ENCODE measurements around the gene EYA2.
A peak's percentile ranks its signal among the peaks of the same experiment; 100 is the strongest.
"Not testable (repeated sequence)": the region's sequence is repeated elsewhere in the genome, so short reads cannot be mapped to it uniquely, and the experiment has no call there.

The EYA2 gene

GRCh38 chr20:46960536-46960935 lies 65.9 kb downstream of the EYA2 start:
- Mint-ChIP-seq H3K9me3 (peaks cover 16% of the 10 kb centered on the region), H3K36me3 (ENCODE audit: low read depth) (peaks cover 3% of the 10 kb centered on the region)

GRCh38 chr20:46961968-46962367 lies 67.3 kb downstream of the EYA2 start:
- not testable (repeated sequence) for H3K27ac Mint-ChIP-seq
- peaks cover 11% of the 10 kb centered on the region for H3K9me3 Mint-ChIP-seq

More at GRCh38 chr20:46960536-46960935, 65.9 kb downstream of the EYA2 start:
- Mint-ChIP-seq H3K4me1 (peaks cover 29% of the 10 kb centered on the region), H3K27ac (no peak overlapping the region), H3K27me3 (ENCODE audit: low read depth) (peaks cover 5% of the 10 kb centered on the region), H3K4me3 (no peak overlapping the region)
- TF ChIP-seq CTCF (IDR thresholded peaks at IDR 0.05; ENCODE audit: unreplicated experiment in 3 of 3) = no peak

GRCh38 chr20:46962452-46963195 lies 68.0 kb downstream of the EYA2 start:
- Mint-ChIP-seq H3K4me1 (peaks cover 42% of the 10 kb centered on the region), H3K4me3 (no peak overlapping the region), H3K27ac (peak overlapping the region in 2 of 3 experiments; percentile 25 to 49), H3K9me3 (peaks cover 7% of the 10 kb centered on the region), H3K36me3 (ENCODE audit: low read depth) (no peaks in the 10 kb centered on the region), H3K27me3 (ENCODE audit: low read depth) (peaks cover 5% of the 10 kb centered on the region)
- no peak for TF ChIP-seq CTCF (IDR thresholded peaks at IDR 0.05; ENCODE audit: unreplicated experiment in 3 of 3)

More at GRCh38 chr20:46961968-46962367, 67.3 kb downstream of the EYA2 start:
- not testable (repeated sequence) for H3K27me3 Mint-ChIP-seq (ENCODE audit: low read depth); H3K4me3 Mint-ChIP-seq; H3K36me3 Mint-ChIP-seq (ENCODE audit: low read depth)
- H3K4me1 Mint-ChIP-seq = peaks cover 36% of the 10 kb centered on the region

- Mint-ChIP-seq H3K36me3 (ENCODE audit: low read depth) (no peaks in the 10 kb centered on the region), H3K4me3 (no peak overlapping the region), H3K4me1 (peaks cover 42% of the 10 kb centered on the region), H3K27me3 (ENCODE audit: low read depth) (peaks cover 5% of the 10 kb centered on the region), H3K27ac (peak overlapping the region in 2 of 3 experiments; percentile 25 to 49), H3K9me3 (peaks cover 4% of the 10 kb centered on the region)
- no peak for TF ChIP-seq CTCF (IDR thresholded peaks at IDR 0.05; ENCODE audit: unreplicated experiment in 3 of 3)
Observed at GRCh38 chr20:46963196-46963529, 68.5 kb downstream of the EYA2 start.

GRCh38 chr20:46963758-46964617 lies 69.3 kb downstream of the EYA2 start:
- H3K36me3 Mint-ChIP-seq (ENCODE audit: low read depth) = no peaks in the 10 kb centered on the region
- peaks cover 47% of the 10 kb centered on the region for H3K4me1 Mint-ChIP-seq
- no peak overlapping the region for H3K4me3 Mint-ChIP-seq
- H3K27me3 Mint-ChIP-seq (ENCODE audit: low read depth) = peaks cover 5% of the 10 kb centered on the region
- TF ChIP-seq CTCF (IDR thresholded peaks at IDR 0.05; ENCODE audit: unreplicated experiment in 3 of 3) = no peak
- H3K27ac Mint-ChIP-seq = peak overlapping the region in 2 of 3 experiments; percentile 35 to 47
- no peaks in the 10 kb centered on the region for H3K9me3 Mint-ChIP-seq

GRCh38 chr20:46964618-46965455 lies 70.2 kb downstream of the EYA2 start:
- Mint-ChIP-seq H3K4me1 (peaks cover 46% of the 10 kb centered on the region), H3K27me3 (ENCODE audit: low read depth) (no peaks in the 10 kb centered on the region), H3K27ac (no peak overlapping the region), H3K4me3 (no peak overlapping the region), H3K36me3 (ENCODE audit: low read depth) (no peaks in the 10 kb centered on the region), H3K9me3 (no peaks in the 10 kb centered on the region)
- TF ChIP-seq CTCF (IDR thresholded peaks at IDR 0.05; ENCODE audit: unreplicated experiment in 3 of 3) = no peak

Data from nephron (organoid).